PC-3 (cell line): ENCODE results near the gene DCLK1.

Source experiments
- CTCF ChIP-seq: fragments of 300-600 bp; sonication (generic); conservative IDR thresholded peaks from 2 replicates; pipeline ENCODE4 v1.5.1; 2017; ENCODE audit warnings: antibody characterized with exemption, low read depth, mild to moderate bottlenecking, low read length
- EZH2 ChIP-seq: fragments of 300-600 bp; sonication (generic); IDR thresholded peaks from one replicate; pipeline ENCODE4 v1.6.1; 2017; ENCODE audit warnings: antibody characterized with exemption, mild to moderate bottlenecking, low read length; ENCODE audit not compliant: unreplicated experiment
- EZH2phosphoT487 ChIP-seq: fragments of 300-600 bp; sonication (generic); IDR thresholded peaks from 2 replicates; pipeline ENCODE4 v1.6.1; 2018; ENCODE audit warnings: mild to moderate bottlenecking, antibody characterized with exemption, low read length, borderline replicate concordance

- TF ChIP-seq EZH2 (no peak), EZH2phosphoT487 (no peak), CTCF (no peak)
These were observed 306.4 kb downstream of the DCLK1 start for GRCh38 chr13:35824825-35825224.
